ENCODE data around the gene AXL. TPM values are rescaled to one million over a fixed set of nuclear protein-coding genes. Genes with fewer than 3 reads are reported as not detected.

AXL gene
- total RNA-seq, 1 donor, result 305 TPM

DNA sequence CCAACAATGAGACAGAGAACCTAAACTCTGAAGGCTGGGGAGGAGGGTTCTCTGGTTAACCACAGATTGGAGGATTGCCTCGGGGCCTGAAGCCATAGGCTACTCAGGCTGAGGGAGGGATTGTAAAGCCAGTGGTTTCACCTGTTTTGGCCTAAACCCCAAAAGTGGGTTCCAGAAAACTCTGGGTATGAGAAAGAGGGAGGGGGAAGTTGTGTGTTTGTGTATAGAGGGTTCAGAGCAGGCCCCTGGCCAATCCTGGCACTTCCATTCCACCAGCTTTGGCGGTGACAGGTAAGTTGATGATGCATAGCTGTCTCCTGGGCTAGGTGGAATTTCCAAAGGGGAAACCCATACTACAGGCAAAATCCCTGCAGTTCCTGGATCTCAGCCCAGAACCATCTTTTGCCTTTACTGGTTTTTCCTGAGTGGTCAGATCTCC lies 77.4 kb downstream of the AXL start:
- no peak for DNase-seq (ENCODE audit: low read depth)
- TF ChIP-seq, protein P1, sequence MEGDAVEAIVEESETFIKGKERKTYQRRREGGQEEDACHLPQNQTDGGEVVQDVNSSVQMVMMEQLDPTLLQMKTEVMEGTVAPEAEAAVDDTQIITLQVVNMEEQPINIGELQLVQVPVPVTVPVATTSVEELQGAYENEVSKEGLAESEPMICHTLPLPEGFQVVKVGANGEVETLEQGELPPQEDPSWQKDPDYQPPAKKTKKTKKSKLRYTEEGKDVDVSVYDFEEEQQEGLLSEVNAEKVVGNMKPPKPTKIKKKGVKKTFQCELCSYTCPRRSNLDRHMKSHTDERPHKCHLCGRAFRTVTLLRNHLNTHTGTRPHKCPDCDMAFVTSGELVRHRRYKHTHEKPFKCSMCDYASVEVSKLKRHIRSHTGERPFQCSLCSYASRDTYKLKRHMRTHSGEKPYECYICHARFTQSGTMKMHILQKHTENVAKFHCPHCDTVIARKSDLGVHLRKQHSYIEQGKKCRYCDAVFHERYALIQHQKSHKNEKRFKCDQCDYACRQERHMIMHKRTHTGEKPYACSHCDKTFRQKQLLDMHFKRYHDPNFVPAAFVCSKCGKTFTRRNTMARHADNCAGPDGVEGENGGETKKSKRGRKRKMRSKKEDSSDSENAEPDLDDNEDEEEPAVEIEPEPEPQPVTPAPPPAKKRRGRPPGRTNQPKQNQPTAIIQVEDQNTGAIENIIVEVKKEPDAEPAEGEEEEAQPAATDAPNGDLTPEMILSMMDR (IDR thresholded peaks at IDR 0.05; ENCODE audit: insufficient read depth, low read length), result no peak
- H3K4me3 ChIP-seq (ENCODE audit: low read depth, low read length), result no peak overlapping the region

DNA sequence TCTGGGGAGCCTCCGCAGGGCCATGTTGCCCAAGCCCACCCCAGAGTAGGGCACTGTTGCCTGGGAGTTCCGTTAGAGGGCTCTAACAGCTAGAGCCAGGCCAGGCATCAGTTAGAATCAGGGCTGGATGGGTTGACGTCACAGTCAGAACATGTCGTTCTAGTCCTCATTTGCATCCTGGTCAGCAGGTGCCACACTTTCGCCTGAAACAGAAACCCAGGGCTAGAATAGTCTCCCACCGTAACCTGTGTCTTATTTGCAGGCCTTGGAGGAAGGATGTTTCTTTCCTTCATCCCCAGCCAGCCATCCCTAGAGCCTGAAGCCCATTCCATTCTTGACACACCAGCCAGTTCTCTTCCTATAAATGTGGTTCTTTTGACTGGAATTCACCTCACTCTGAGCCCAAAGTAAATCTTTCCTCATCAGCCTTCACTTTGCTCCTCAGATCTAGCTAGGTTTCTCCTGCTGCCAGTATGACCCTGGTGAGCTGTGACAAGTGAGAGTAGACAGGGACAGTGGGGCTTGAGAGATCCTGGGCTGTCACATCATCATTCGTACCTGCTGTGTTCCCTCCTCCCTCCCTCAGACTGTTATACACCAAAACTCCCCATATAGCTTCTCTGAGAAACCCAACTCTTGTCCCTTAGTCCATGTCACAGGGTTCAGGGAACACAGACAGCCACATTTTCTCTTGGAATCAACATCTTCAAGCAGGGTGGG lies 78.8 kb downstream of the AXL start:
- TF ChIP-seq, protein P1 (IDR thresholded peaks at IDR 0.05; ENCODE audit: insufficient read depth, low read length), result no peak
- no peak overlapping the region for H3K4me3 ChIP-seq (ENCODE audit: low read depth, low read length)
- DNase-seq (ENCODE audit: low read depth), result no peak

DNA sequence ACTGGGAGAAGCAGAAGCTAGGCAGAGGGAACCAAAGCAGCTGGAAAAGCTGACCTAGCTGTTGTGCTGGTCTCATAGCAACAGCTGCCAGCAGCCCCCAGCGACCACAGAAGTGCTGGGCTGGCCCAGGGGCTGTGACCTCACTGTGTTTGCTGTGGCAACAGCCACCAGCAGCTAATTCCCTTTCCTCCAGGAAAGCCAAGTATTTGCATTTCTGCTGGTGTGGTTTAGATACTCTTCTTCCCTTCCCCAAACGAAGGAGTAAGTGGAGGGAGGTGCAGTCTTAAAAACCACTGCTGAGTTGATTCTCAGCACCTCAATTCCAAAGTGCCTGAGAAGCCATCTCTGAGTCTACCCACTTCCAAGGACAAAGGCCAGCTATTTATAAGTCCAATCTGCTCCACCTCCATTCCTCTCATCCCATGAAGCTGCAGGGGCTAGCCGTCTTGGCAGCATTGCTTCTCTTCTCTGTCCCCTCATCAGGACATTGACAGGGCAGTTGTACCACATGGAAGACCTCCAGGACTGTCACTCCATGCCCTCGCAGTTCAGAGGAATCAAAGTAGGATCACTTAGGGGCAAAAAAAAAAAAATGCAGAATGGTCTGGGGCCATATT lies 79.4 kb downstream of the AXL start:
- peak; percentile 63 for DNase-seq (ENCODE audit: low read depth)
- TF ChIP-seq, protein P1 (IDR thresholded peaks at IDR 0.05; ENCODE audit: insufficient read depth, low read length), result no peak
- no peak overlapping the region for H3K4me3 ChIP-seq (ENCODE audit: low read depth, low read length)

DNA sequence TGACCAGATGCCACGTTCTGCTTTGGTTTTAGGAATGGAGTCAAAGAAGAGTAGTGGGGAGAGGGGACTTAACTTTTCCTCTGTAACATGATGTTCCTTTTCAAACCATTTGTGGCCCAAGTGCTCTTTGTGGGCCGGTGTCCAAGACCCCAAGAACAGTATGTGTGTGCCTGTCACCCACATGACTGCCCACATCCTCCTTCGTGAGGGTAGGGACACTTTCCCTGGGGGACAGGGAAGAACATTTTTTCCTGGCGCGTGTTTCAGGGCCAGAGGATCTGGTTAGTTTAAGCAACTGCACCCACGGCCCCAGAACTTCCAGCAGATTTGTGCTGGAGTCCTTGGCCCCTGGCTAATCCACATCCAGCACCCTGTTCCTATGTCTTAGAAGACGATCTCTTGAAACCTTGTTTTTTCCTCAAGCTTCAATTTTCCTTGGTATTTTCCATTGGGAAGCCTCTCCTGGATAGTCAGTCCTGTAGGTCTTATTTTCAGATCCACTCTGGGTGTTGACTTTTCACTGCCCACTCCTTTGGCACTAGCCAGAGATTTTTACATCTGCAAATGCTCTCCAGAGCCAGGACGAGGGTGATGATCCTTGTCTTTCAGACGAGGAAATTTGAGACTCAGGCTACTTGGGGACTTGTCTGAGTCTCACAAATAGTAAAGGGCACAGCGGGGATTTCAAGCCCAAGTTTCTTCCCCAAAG lies 80.2 kb downstream of the AXL start:
- TF ChIP-seq, protein P1 (IDR thresholded peaks at IDR 0.05; ENCODE audit: insufficient read depth, low read length), result no peak
- H3K4me3 ChIP-seq (ENCODE audit: low read depth, low read length), result no peak overlapping the region
- DNase-seq (ENCODE audit: low read depth), result peak; percentile 25

DNA sequence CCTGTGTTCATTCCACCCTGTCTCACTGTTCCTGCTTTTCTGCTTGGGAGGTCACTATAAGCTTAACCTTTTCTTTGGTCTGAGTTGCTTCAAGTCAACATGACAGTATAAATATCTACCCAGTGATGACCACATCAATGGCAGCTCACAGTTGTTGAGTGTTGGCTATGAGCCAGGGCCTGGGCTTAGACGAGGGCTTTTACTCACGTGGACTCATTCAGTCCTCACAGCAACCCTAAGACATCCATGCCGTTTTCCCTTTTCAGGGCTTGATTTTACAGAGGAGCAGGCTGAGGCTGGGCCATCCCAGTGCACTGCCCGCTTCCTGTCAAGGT lies 80.7 kb downstream of the AXL start:
- no peak overlapping the region for H3K4me3 ChIP-seq (ENCODE audit: low read depth, low read length)
- TF ChIP-seq, protein P1 (IDR thresholded peaks at IDR 0.05; ENCODE audit: insufficient read depth, low read length), result no peak
- peak; percentile 65 for DNase-seq (ENCODE audit: low read depth)

DNA sequence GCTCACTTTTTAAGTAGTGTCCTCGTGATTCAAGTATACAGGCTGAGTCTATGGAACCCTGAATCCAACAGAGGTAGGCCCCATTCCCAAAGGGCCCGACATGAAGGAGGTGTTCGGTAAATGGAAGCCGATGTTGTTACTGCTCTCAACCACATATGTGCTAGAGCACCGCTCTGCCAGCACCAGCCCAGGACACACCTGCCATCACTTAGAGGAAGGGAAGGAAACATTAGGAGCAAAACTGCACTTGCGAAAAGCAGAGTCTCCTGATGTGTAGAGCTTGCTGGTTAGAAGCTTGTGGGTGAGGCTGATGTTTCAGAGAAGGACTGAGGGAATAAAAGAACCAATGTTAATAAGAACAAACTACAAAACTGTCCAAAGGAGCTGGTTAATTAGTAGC lies 81.5 kb downstream of the AXL start:
- TF ChIP-seq, protein P1 (IDR thresholded peaks at IDR 0.05; ENCODE audit: insufficient read depth, low read length), result no peak
- no peak overlapping the region for H3K4me3 ChIP-seq (ENCODE audit: low read depth, low read length)
- no peak for DNase-seq (ENCODE audit: low read depth)
